A549 (cell line): ENCODE measurements around the gene C4orf50. TPM values are rescaled to one million over a fixed set of nuclear protein-coding genes. Genes with fewer than 3 reads are reported as not detected.

Source experiments
- ATAC-seq, 2 experiments: fragments of 200-7000 bp in 1 of 2; fragments of >200 bp in 1 of 2; cut with Nextera tagmentation in 1 of 2; cut with Tn5 transposase in 1 of 2; 3 replicates each; pipeline versions ENCODE4 v1.8.0 to v1.9.1; 2018 to 2020; ENCODE audit warnings: mild to moderate bottlenecking in 1 of 2, moderate library complexity in 1 of 2
- CTCF ChIA-PET: fragments of 300-600 bp; sonication (Branson Sonifier 250); formaldehyde crosslinking; extraction: SDS; loops from one replicate; lab custom pipeline; 2021; ENCODE audit warnings: antibody characterized with exemption, inconsistent platforms; lab: Yijun Ruan, JAX
- POLR2A ChIA-PET: fragments of 350-600 bp; formaldehyde crosslinking; extraction: SDS; loops from one replicate; lab custom pipeline; 2021; ENCODE audit warnings: antibody characterized with exemption, inconsistent platforms; lab: Yijun Ruan, JAX
- DNase-seq, 2 experiments: peaks; one replicate each; pipeline versions ENCODE4 v3.0.0 to v3.0.0-alpha.2; 2011 to 2016; ENCODE audit warnings: low read depth in 1 of 2, low spot score in 1 of 2
- FAIRE-seq: peaks from 2 replicates; lab custom pipeline; 2011; peaks lifted over from hg19 to GRCh38; lab: Jason Lieb, UNC
- H3K27ac ChIP-seq, 2 experiments: fragments of >200 bp; sonication (Bioruptor Twin); formaldehyde crosslinking; 3 replicates each; pipeline ENCODE4 v1.5.1; 2016 to 2017
- H3K4me1 ChIP-seq: fragments of >200 bp; sonication (Bioruptor Twin); formaldehyde crosslinking; 3 replicates; pipeline ENCODE4 v1.6.1; 2016
- H3K4me2 ChIP-seq: fragments of >200 bp; sonication (Bioruptor Twin); formaldehyde crosslinking; 3 replicates; pipeline ENCODE4 v1.6.1; 2016
- H3K4me3 ChIP-seq: fragments of >200 bp; sonication (Bioruptor Twin); formaldehyde crosslinking; 3 replicates; pipeline ENCODE4 v1.5.1; 2016
- H3K9me3 ChIP-seq: fragments of >200 bp; sonication (Bioruptor Twin); formaldehyde crosslinking; 3 replicates; pipeline ENCODE4 v1.6.1; 2016
- BHLHE40 ChIP-seq: IDR thresholded peaks from 2 replicates; pipeline ENCODE4 v1.6.1; 2012; ENCODE audit warnings: low read depth, low read length, inconsistent platforms
- CBX8 ChIP-seq: fragments of 200-600 bp; sonication (generic); IDR thresholded peaks from 2 replicates; pipeline ENCODE4 v1.6.1; 2016
- CEBPB ChIP-seq, 2 experiments: fragments of >200 bp in 1 of 2; sonication (Bioruptor Twin) in 1 of 2; formaldehyde crosslinking in 1 of 2; IDR thresholded peaks; 2 replicates each; pipeline ENCODE4 v1.6.1; 2012 to 2016
- EHMT2 ChIP-seq: fragments of 200-600 bp; sonication (generic); IDR thresholded peaks from 2 replicates; pipeline ENCODE4 v1.6.1; 2016; ENCODE audit warnings: antibody characterized with exemption, low read depth, mild to moderate bottlenecking, moderate library complexity
- ESRRA ChIP-seq: fragments of 150-350 bp; IDR thresholded peaks from 2 replicates; pipeline ENCODE4 v1.6.1; 2014; ENCODE audit warnings: mild to moderate bottlenecking, low read length, borderline replicate concordance
- HOXA7 ChIP-seq: fragments of 250-450 bp; sonication (Bioruptor Pico); IDR thresholded peaks from 2 replicates; pipeline ENCODE4 v1.5.0; 2020; ENCODE audit warnings: mild to moderate bottlenecking, moderate library complexity
- HOXB13 ChIP-seq: fragments of 250-450 bp; sonication (Bioruptor Pico); IDR thresholded peaks from 2 replicates; pipeline ENCODE4 v1.5.0; 2020; ENCODE audit warnings: low read depth, mild to moderate bottlenecking, moderate library complexity
- HOXB5 ChIP-seq: fragments of 250-450 bp; sonication (Bioruptor Pico); IDR thresholded peaks from 2 replicates; pipeline ENCODE4 v1.5.0; 2020; ENCODE audit warnings: mild to moderate bottlenecking, moderate library complexity
- JUN ChIP-seq, 2 experiments: fragments of >200 bp; sonication (Bioruptor Twin); formaldehyde crosslinking; IDR thresholded peaks; 2 replicates in 1 of 2; 3 replicates in 1 of 2; pipeline ENCODE4 v1.6.1; 2016 to 2017
- JUNB ChIP-seq: fragments of >200 bp; sonication (Bioruptor Twin); formaldehyde crosslinking; IDR thresholded peaks from 2 replicates; pipeline ENCODE4 v1.6.1; 2016
- MAZ ChIP-seq: fragments of 150-350 bp; IDR thresholded peaks from 2 replicates; pipeline ENCODE4 v1.6.1; 2014; ENCODE audit warnings: antibody characterized with exemption, low read depth, low read length, borderline replicate concordance
- MYC ChIP-seq: IDR thresholded peaks from 2 replicates; pipeline ENCODE4 v1.6.1; 2012; ENCODE audit warnings: mild to moderate bottlenecking, inconsistent platforms, low read length, improper control_type of control experiment, borderline replicate concordance
- NFE2L2 ChIP-seq: fragments of 150-350 bp; conservative IDR thresholded peaks from 2 replicates; pipeline ENCODE4 v1.6.1; 2014; ENCODE audit warnings: low read length
- NPAS2 ChIP-seq: fragments of 250-450 bp; sonication (Bioruptor Pico); IDR thresholded peaks from 2 replicates; pipeline ENCODE4 v1.8.0; 2022; ENCODE audit warnings: mild to moderate bottlenecking, moderate library complexity, borderline replicate concordance
- NR3C1 ChIP-seq: fragments of >200 bp; sonication (Bioruptor Twin); formaldehyde crosslinking; IDR thresholded peaks from 3 replicates; pipeline ENCODE4 v1.6.1; 2017
- PHF8 ChIP-seq: fragments of 200-600 bp; sonication (generic); IDR thresholded peaks from 2 replicates; pipeline ENCODE4 v1.6.1; 2016; ENCODE audit warnings: low read depth, mild to moderate bottlenecking, antibody characterized with exemption, moderate library complexity, borderline replicate concordance
- POLR2A ChIP-seq: IDR thresholded peaks from 2 replicates; pipeline ENCODE4 v1.6.1; 2012; ENCODE audit warnings: mild to moderate bottlenecking, low read length
- POLR2AphosphoS2 ChIP-seq: conservative IDR thresholded peaks from 2 replicates; pipeline ENCODE4 v1.6.1; 2012; ENCODE audit warnings: low read length, improper control_type of control experiment, inconsistent platforms
- RARB ChIP-seq: fragments of 250-450 bp; sonication (Bioruptor Pico); IDR thresholded peaks from 2 replicates; pipeline ENCODE4 v1.8.0; 2021; ENCODE audit warnings: mild to moderate bottlenecking, moderate library complexity
- RCOR1 ChIP-seq: fragments of 150-350 bp; IDR thresholded peaks from 2 replicates; pipeline ENCODE4 v1.6.1; 2014; ENCODE audit warnings: antibody characterized with exemption, low read length, low read depth
- RFX5 ChIP-seq: fragments of 450-650 bp; IDR thresholded peaks from 2 replicates; pipeline ENCODE4 v1.7.1; 2014; ENCODE audit warnings: antibody characterized with exemption, mild to moderate bottlenecking, moderate library complexity
- SMC3 ChIP-seq: fragments of >200 bp; sonication (Bioruptor Twin); formaldehyde crosslinking; IDR thresholded peaks from 3 replicates; pipeline ENCODE4 v1.6.1; 2018; ENCODE audit warnings: inconsistent platforms
- TFCP2L1 ChIP-seq: fragments of 250-450 bp; sonication (Bioruptor Pico); IDR thresholded peaks from 2 replicates; pipeline ENCODE4 v1.5.0; 2021; ENCODE audit warnings: mild to moderate bottlenecking
- WGBS: methylation state at CpG from one replicate; pipeline ENCODE4 v1.1.6; 2017; ENCODE audit errors: missing lambda C conversion rate; 5-methylcytosine and 5-hydroxymethylcytosine counted together
- polyA plus RNA-seq, 4 experiments: library from polyadenylated mRNA; depleted of rRNA in 3 of 4; stranded (reverse); fragments of >200 nt; fragmentation: RNase III in 1 of 4; extraction: RNeasy Plus Mini Kit Qiagen cat#74134 plus additional on column Dnase treatment in 1 of 4; gene quantifications; 2 replicates in 3 of 4; 3 replicates in 1 of 4; pipeline ENCODE4 v1.2.3, GENCODE V29; 2011 to 2017
- TF ChIP-seq, protein P1 (sequence below): fragments of 250-450 bp; sonication (Bioruptor Pico); IDR thresholded peaks from 2 replicates; pipeline ENCODE4 v1.5.0; 2021; ENCODE audit warnings: mild to moderate bottlenecking, moderate library complexity, borderline replicate concordance
- TF ChIP-seq, protein P2 (sequence below): fragments of >200 bp; sonication (Bioruptor Twin); formaldehyde crosslinking; IDR thresholded peaks from 3 replicates; pipeline ENCODE4 v1.6.1; 2016
- TF ChIP-seq, protein P3 (sequence below): IDR thresholded peaks from 2 replicates; pipeline ENCODE4 v1.6.1; 2012
- TF ChIP-seq, protein P4 (sequence below): fragments of 450-650 bp; IDR thresholded peaks from 2 replicates; pipeline ENCODE4 v1.6.1; 2014; ENCODE audit warnings: antibody characterized with exemption
- TF ChIP-seq, protein P5 (sequence below): IDR thresholded peaks from 2 replicates; pipeline ENCODE4 v1.6.1; 2012; ENCODE audit warnings: low read depth, borderline replicate concordance

Gene C4orf50
- polyA plus RNA-seq, 2 of the 4 experiments (the other 2 are of a cell fraction): not detected

DNA sequence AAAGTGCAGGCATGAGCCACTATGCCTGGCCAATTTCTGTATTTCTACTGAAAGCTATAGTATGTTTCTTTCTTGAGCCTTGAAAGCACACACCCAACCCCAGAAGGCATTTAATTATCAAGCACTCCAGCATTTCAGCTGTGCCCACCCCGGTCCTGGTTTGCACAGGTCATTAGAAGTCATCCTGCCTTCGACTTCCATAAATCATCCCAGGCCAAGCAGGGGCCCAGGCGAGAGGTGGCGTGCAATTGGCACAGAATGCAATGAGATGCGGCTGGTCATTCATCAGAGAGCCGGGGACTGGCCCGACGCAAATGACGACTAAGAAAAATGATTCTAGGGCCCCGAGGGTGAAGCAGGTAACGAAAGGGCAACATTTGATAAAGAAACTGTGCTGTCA is 100.6 kb downstream of the C4orf50 start:
- H3K4me1 ChIP-seq: no peaks in the 10 kb centered on the region
- CTCF ChIA-PET: no interaction called here
- POLR2A ChIA-PET: no interaction called here
- 45% methylated on average over 10 of the region's 11 CpGs for WGBS
- no peak overlapping the region for H3K4me3 ChIP-seq
- no peaks in the 10 kb centered on the region for H3K9me3 ChIP-seq
- no peak for ATAC-seq
- no peak for TF ChIP-seq EHMT2
- TF ChIP-seq RCOR1: no peak
- no peak for TF ChIP-seq JUNB
- TF ChIP-seq HOXB5 (CRISPR knock-in tag): no peak
- TF ChIP-seq RARB (CRISPR knock-in tag): no peak
- TF ChIP-seq JUN (IDR thresholded peaks at IDR 0.05): no peak
- no peak for TF ChIP-seq BHLHE40
- no peak for TF ChIP-seq ESRRA
- TF ChIP-seq, all 56 proteins: peak for 0
- FAIRE-seq (no peak), DNase-seq (no peak)
- Histone ChIP-seq H3K27ac (no peak overlapping the region), H3K4me2 (no peak overlapping the region)

DNA sequence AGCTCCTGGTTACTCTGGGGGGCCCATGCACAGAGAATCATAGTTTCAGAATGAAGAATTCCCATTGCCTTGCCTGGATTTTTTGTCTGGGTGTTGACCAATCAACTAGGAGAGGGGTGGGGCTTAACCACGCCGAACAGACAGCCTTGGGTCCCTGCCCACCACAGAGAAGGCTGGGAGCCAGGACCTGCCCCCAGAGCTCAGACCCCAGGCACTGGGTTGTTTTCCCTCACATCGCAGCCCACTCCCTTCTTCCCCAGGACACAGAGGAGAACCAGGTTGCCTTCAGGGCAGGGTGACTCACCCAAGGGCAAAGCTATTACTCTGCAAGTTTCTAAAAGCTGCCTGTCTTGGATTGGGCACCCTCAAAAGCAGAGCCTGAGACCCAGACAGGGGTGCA is 102.0 kb downstream of the C4orf50 start:
- DNase-seq (no peak), ATAC-seq (no peak)
- CTCF ChIA-PET: interaction anchor here (0.6 kb wide), 1 partner anchor 60 kb away, joined by 3 read pairs; no protein-coding TSS in a partner anchor

DNA sequence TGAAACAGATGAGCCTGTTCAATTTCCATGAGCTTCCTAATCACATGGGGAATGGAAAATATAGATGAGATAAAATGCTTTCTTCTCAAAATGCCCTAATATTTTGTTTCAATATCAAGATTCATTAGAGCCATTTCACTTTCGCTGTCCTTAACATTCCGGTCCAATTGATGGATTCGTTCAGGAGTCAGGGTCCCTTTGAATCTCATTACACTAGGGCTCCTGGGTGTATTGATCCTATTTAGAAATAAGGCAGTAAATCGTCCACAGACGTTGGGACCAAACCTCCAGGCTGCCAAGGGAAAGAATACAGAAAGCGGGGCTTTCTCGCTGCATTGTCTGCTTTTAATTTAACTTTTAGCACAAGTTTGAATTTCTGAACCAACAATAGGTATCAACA is 104.8 kb downstream of the C4orf50 start:
- Histone ChIP-seq H3K9me3 (no peaks in the 10 kb centered on the region), H3K4me3 (no peak overlapping the region), H3K4me2 (no peak overlapping the region), H3K27ac (no peak overlapping the region), H3K4me1 (no peaks in the 10 kb centered on the region)
- ATAC-seq (no peak), DNase-seq (no peak), FAIRE-seq (no peak)
- ChIA-PET POLR2A (no interaction called here), CTCF (no interaction called here)
- no peak for TF ChIP-seq NPAS2
- TF ChIP-seq TFCP2L1 (CRISPR knock-in tag): no peak
- no peak for TF ChIP-seq CBX8
- TF ChIP-seq, protein P1, sequence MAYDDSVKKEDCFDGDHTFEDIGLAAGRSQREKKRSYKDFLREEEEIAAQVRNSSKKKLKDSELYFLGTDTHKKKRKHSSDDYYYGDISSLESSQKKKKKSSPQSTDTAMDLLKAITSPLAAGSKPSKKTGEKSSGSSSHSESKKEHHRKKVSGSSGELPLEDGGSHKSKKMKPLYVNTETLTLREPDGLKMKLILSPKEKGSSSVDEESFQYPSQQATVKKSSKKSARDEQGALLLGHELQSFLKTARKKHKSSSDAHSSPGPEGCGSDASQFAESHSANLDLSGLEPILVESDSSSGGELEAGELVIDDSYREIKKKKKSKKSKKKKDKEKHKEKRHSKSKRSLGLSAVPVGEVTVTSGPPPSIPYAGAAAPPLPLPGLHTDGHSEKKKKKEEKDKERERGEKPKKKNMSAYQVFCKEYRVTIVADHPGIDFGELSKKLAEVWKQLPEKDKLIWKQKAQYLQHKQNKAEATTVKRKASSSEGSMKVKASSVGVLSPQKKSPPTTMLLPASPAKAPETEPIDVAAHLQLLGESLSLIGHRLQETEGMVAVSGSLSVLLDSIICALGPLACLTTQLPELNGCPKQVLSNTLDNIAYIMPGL: no peak
- no peak for TF ChIP-seq PHF8
- no peak for TF ChIP-seq ESRRA
- no peak for TF ChIP-seq MAZ
- no peak for TF ChIP-seq HOXB13 (CRISPR knock-in tag)
- no peak for TF ChIP-seq CEBPB (IDR thresholded peaks at IDR 0.05)
- no peak for TF ChIP-seq EHMT2
- no peak for TF ChIP-seq POLR2A
- WGBS: 62% methylated on average over 7 of the region's 7 CpGs

More for the DNA sequence above, 102.0 kb downstream of the C4orf50 start:
- H3K4me2 ChIP-seq: no peak overlapping the region
- no peaks in the 10 kb centered on the region for H3K4me1 ChIP-seq
- no peaks in the 10 kb centered on the region for H3K9me3 ChIP-seq
- H3K27ac ChIP-seq: no peak overlapping the region
- FAIRE-seq: no peak
- no peak overlapping the region for H3K4me3 ChIP-seq
- TF ChIP-seq RFX5 (no peak), NFE2L2 (no peak), MYC (no peak), HOXA7 (CRISPR knock-in tag) (no peak), SMC3 (no peak), NR3C1 (no peak), POLR2A (no peak), POLR2AphosphoS2 (no peak), ESRRA (no peak), MAZ (no peak)
- TF ChIP-seq, protein P2, sequence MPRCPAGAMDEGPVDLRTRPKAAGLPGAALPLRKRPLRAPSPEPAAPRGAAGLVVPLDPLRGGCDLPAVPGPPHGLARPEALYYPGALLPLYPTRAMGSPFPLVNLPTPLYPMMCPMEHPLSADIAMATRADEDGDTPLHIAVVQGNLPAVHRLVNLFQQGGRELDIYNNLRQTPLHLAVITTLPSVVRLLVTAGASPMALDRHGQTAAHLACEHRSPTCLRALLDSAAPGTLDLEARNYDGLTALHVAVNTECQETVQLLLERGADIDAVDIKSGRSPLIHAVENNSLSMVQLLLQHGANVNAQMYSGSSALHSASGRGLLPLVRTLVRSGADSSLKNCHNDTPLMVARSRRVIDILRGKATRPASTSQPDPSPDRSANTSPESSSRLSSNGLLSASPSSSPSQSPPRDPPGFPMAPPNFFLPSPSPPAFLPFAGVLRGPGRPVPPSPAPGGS: no peak
- TF ChIP-seq, protein P3, sequence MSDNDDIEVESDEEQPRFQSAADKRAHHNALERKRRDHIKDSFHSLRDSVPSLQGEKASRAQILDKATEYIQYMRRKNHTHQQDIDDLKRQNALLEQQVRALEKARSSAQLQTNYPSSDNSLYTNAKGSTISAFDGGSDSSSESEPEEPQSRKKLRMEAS: no peak
- TF ChIP-seq, protein P4, sequence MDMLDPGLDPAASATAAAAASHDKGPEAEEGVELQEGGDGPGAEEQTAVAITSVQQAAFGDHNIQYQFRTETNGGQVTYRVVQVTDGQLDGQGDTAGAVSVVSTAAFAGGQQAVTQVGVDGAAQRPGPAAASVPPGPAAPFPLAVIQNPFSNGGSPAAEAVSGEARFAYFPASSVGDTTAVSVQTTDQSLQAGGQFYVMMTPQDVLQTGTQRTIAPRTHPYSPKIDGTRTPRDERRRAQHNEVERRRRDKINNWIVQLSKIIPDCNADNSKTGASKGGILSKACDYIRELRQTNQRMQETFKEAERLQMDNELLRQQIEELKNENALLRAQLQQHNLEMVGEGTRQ: no peak
- TF ChIP-seq, protein P5, sequence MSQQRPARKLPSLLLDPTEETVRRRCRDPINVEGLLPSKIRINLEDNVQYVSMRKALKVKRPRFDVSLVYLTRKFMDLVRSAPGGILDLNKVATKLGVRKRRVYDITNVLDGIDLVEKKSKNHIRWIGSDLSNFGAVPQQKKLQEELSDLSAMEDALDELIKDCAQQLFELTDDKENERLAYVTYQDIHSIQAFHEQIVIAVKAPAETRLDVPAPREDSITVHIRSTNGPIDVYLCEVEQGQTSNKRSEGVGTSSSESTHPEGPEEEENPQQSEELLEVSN: no peak
- 30% methylated on average over 2 of the region's 3 CpGs for WGBS
- POLR2A ChIA-PET: no interaction called here
